ENCODE measurements around the gene CD59. TPM values are rescaled to one million over a fixed set of nuclear protein-coding genes. Genes with fewer than 3 reads are reported as not detected.

The CD59 gene
- total RNA-seq, 1 donor from 2014 or later = 1,004 TPM

- no peak overlapping the region for H3K4me3 ChIP-seq
- intact Hi-C loops (cut with DNase I) = no loop called here
- H3K4me1 ChIP-seq = no peaks in the 10 kb centered on the region
- no peaks in the 10 kb centered on the region for H3K27me3 ChIP-seq
- TF ChIP-seq CTCF (IDR thresholded peaks at IDR 0.05) = no peak
- no peak for ATAC-seq
- H3K27ac ChIP-seq = no peak overlapping the region
- no peak for DNase-seq
- H3K9me3 ChIP-seq = no peaks in the 10 kb centered on the region
- no peaks in the 10 kb centered on the region for H3K36me3 ChIP-seq
Observed at GRCh38 chr11:33660962-33661361, 75.3 kb downstream of the CD59 start.

GRCh38 chr11:33659370-33660139 is 76.7 kb downstream of the CD59 start:
- intact Hi-C loops (cut with DNase I) = no loop called here
- Histone ChIP-seq H3K4me3 (no peak overlapping the region), H3K27me3 (no peaks in the 10 kb centered on the region), H3K27ac (no peak overlapping the region), H3K36me3 (no peaks in the 10 kb centered on the region), H3K9me3 (no peaks in the 10 kb centered on the region), H3K4me1 (no peaks in the 10 kb centered on the region)
- no peak for TF ChIP-seq CTCF (IDR thresholded peaks at IDR 0.05)
- DNase-seq (no peak), ATAC-seq (no peak)

GRCh38 chr11:33658195-33658900 is 77.9 kb downstream of the CD59 start:
- TF ChIP-seq CTCF (IDR thresholded peaks at IDR 0.05) = no peak
- DNase-seq (no peak), ATAC-seq (no peak)
- Histone ChIP-seq H3K4me1 (no peaks in the 10 kb centered on the region), H3K27ac (no peak overlapping the region), H3K4me3 (no peak overlapping the region), H3K9me3 (no peaks in the 10 kb centered on the region), H3K36me3 (no peaks in the 10 kb centered on the region), H3K27me3 (no peaks in the 10 kb centered on the region)
- intact Hi-C loops (cut with DNase I) = no loop called here

- Histone ChIP-seq H3K27ac (no peak overlapping the region), H3K36me3 (no peaks in the 10 kb centered on the region), H3K9me3 (no peaks in the 10 kb centered on the region), H3K4me1 (no peaks in the 10 kb centered on the region), H3K4me3 (no peak overlapping the region), H3K27me3 (no peaks in the 10 kb centered on the region)
- intact Hi-C loops (cut with DNase I) = no loop called here
- DNase-seq (no peak), ATAC-seq (no peak)
- no peak for TF ChIP-seq CTCF (IDR thresholded peaks at IDR 0.05)
Observed at GRCh38 chr11:33657757-33658156, 78.5 kb downstream of the CD59 start.

- no peak overlapping the region for H3K4me3 ChIP-seq
- ATAC-seq = no peak
- no peaks in the 10 kb centered on the region for H3K9me3 ChIP-seq
- intact Hi-C loops (cut with DNase I) = no loop called here
- no peaks in the 10 kb centered on the region for H3K36me3 ChIP-seq
- no peak overlapping the region for H3K27ac ChIP-seq
- DNase-seq = no peak
- H3K4me1 ChIP-seq = no peaks in the 10 kb centered on the region
- no peak for TF ChIP-seq CTCF (IDR thresholded peaks at IDR 0.05)
- H3K27me3 ChIP-seq = no peaks in the 10 kb centered on the region
Observed at GRCh38 chr11:33656768-33657167, 79.5 kb downstream of the CD59 start.
